NOMO-1 treated with DMSO at 0.1 percent for 48 hours (cell line): Measurements from ENCODE around the gene DRAP1.
A peak's percentile ranks its signal among the peaks of the same experiment; 100 is the strongest.

Source experiments
- DNase-seq: peaks from one replicate; lab custom pipeline; 2025; ENCODE audit not compliant: unreplicated experiment; lab: John Stamatoyannopoulos, UW

Gene DRAP1

DNA sequence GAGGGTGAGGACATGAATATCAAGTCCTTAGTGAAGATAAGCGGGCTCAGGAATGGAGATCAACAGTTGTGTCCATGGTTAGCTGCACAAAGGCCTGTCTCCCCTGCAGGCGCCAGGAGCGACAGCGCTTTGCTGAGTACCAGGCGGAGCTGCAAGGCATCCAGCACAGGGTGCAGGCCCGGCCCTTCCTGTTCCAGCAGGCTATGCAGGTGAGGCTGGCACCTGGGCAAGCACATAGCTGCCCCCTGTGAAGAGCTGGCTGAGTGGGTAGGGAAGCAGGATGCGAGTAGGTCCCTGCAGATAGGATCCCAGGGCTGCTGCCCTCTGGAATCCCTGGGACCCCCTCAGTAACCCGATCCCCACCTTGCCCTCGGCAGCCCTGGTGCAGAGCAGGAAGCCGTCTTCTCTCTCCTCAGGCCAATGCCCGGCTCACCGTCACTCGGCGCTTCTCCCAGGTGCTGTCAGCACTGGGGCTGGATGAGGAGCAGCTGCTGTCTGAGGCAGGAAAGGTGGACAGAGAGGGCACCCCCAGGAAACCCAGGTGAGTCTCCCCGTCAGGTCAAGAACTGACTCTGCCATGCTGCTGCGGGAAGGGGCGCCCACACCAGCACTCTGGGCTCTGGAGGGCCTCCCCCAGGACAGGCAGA is 39.7 kb downstream of the DRAP1 start:
- no peak for DNase-seq

- DNase-seq = no peak
Measured at GRCh38 chr11:65960824-65961266, 41.6 kb downstream of the DRAP1 start.

DNA sequence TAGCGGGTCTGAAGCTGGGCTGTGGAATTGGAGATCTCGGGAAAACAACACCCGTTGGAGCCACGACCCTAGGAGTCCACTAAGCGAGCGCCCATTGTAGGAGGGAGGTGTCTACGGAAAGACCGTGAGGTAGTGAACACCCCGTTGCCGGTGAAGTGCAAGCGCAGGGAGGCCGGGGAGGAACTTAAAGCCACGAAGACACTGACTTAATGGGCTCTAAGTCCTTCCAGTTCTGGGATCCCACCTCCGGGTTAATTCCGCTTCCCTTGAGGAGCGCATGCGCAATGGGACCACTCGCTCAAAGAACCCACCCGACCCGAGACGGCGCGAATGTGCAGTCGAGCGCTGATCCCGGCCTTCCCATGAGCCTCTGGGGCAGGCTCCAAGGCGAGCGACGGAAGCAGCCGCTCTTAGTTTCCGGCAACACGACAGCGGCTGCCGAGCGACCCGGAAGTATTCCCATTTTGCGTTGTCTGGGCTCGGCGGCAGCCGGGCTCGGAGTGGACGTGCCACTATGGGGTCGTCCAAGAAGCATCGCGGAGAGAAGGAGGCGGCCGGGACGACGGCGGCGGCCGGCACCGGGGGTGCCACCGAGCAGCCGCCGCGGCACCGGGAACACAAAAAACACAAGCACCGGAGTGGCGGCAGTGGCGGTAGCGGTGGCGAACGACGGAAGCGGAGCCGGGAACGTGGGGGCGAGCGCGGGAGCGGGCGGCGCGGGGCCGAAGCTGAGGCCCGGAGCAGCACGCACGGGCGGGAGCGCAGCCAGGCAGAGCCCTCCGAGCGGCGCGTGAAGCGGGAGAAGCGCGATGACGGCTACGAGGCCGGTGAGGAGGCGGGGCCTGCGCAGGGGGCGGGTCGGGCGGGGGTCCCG is 42.3 kb downstream of the DRAP1 start, which contains the start of gene SART1:
Gene SART1 (plus strand): TSS at position 468 of the 874 bp plus-strand sequence. CDS start 47 bp downstream, at position 515.
- peak; percentile 97 for DNase-seq

GRCh38 chr11:65962141-65962564 is 42.9 kb downstream of the DRAP1 start:
- no peak for DNase-seq

DNA sequence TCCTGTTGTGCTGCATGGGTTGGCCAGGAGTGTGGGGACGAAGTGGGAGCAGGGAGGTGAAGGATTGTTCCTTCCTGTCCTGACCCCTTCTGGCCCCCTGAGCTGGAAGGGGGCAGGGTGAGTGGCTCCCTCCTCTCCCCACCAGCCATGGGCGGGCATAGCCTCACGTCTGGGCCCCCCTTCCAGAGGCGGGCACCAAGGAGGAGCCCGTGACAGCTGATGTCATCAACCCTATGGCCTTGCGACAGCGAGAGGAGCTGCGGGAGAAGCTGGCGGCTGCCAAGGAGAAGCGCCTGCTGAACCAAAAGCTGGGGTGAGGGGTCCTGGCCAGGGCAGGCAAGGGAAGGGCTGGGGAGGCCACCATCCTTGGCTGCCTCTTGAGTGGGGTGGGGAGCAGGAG is 45.7 kb downstream of the DRAP1 start:
- no peak for DNase-seq

GRCh38 chr11:65965986-65966762 is 46.9 kb downstream of the DRAP1 start:
- DNase-seq = no peak

DNA sequence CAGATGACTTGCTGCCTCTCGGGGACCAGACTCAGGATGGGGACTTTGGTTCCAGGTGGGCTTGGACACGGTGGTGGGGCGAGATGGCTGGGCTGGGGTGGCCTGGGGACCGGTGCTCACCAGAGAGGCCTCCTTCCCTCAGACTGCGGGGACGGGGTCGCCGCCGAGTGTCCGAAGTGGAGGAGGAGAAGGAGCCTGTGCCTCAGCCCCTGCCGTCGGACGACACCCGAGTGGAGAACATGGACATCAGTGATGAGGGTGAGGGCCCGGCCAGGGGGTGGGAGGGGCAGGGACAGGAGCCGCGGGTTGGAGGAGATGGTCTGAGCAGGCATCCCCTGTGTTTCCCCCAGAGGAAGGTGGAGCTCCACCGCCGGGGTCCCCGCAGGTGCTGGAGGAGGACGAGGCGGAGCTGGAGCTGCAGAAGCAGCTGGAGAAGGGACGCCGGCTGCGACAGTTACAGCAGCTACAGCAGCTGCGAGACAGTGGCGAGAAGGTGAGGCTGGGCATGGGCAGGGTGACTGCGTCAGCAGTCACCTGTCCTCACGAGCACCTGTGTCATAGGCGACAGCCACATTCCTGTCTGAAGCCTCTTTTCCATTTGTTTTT is 48.2 kb downstream of the DRAP1 start:
- DNase-seq = no peak

- peak; percentile 24 for DNase-seq
Measured at GRCh38 chr11:65968600-65969482, 49.6 kb downstream of the DRAP1 start.
